HPDE6-E6E7 (cell line): ENCODE data around the gene IPO7.
"Not testable (repeated sequence)": the region's sequence is repeated elsewhere in the genome, so short reads cannot be mapped to it uniquely, and the experiment has no call there.

Experiments used
- DNase-seq: peaks from one replicate; pipeline ENCODE4 v3.0.0; 2011; ENCODE audit warnings: missing footprints; ENCODE audit errors: extremely low spot score

Gene IPO7

DNA sequence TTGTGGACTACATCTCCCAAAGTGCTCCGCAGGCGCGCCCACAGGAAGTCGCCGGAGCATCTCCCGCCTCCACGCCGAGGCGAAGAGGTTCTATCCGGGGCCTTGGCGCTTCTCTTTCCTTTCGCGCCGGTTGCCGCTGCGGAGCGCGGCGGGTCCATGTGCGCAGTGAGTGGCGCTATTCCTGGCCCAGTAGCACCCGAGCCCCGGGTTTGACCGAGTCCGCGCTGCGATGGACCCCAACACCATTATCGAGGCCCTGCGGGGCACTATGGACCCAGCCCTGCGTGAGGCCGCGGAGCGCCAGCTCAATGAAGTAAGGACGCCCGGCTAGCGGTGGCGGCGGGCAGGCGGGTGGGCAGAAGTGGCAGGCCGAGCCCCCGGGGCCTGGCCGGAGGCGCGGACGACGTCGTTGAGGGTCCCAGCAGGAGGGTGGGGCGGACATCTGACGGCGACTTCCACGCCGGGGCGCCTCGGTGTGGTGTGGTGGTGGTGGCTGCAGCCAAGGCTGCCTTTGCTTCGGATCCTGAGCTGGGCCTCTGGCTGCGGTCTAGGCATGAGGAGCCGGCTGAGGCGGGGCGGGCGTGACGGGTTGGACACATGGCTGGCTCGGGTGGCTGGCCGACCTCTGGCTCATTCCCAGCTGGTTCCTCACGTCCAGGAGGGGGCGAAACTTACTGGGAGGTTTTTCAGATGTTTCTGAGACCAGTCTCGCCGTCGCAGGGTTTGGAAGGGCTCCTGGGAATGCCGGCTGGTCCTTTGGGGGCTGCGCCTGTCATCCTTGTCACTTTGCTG is at the start of gene IPO7:
IPO7 (plus strand) TSS at position 118 of the 792 bp plus-strand sequence; CDS start at position 230, 112 bp downstream.
- DNase-seq = peak; percentile 79

GRCh38 chr11:9341638-9342178 is 42.7 kb upstream of the IPO7 start:
- DNase-seq = no peak

DNA sequence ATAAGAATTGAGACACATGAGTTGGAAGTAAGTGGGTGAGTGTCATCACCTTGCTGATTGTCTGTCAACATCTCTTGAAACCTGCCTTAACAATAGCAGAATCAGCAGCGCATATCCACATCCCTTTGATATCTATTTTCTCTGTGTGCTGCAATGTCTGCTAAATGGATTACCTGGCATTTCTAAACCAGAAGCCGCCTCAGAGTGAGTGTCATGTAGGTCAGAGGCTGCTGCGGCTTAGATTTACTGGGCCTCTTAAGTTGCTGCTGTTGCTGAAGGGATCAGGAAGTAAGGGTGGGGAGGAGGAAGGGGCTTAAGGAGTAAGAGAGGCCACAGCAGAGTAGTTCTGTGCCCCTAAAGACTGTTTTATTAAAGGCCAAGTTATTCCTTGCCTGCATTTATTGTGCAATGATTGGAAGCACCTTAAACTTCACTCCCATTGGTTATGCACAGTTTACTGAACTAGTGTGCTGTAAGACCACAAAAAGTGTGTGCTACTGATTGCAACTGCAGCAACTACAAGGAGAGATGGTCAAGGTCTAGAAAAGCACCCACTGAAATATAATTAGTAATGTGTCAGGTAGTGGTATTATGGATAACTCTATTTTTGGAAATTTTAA is 40.3 kb upstream of the IPO7 start:
- DNase-seq = no peak

GRCh38 chr11:9347100-9347499 is 37.4 kb upstream of the IPO7 start:
- DNase-seq = no peak

DNA sequence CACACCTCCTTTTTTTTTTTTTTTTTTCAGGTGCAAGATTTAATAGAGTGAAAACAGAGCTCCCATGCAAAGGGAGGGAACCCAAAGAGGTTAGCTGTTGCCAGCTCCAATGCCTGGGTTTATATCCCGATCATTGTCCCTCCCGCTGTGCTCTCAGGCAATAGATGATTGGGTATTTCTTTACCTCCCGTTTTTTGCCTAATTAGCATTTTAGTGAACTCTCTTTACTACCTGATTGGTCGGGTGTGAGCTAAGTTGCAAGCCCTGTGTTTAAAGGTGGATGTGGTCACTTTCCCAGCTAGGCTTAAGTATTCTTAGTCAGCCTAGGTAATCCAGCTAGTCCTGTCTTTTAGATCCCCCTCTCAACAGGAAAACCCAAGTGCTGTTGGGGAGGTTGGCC is 36.7 kb upstream of the IPO7 start:
- not testable (repeated sequence) for DNase-seq

DNA sequence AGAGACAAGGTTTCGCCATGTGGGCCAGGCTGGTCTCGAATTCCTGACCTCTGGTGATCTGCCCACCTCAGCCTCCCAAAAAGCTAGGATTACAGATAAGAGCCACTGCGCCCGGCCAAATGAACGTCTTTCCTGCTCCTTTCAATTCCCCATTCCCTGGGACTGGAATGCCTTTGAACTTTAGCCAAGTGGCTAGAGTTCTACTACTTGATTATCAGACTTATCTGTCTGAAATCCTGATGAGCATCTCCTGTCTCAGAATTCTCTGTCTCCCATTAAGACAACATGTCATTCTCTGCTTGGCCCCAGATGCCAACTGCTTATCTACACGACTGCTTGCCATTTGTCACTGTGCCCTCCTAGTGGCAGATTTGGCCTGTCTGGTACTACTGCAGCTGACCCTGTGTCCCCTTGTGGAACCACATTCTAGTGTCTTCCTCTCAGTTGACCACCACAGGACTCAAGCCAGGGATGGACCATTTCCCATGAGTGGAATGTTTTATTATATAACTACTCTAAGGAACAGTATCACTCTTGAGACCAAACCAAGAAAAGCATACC is 33.1 kb upstream of the IPO7 start:
- no peak for DNase-seq

DNA sequence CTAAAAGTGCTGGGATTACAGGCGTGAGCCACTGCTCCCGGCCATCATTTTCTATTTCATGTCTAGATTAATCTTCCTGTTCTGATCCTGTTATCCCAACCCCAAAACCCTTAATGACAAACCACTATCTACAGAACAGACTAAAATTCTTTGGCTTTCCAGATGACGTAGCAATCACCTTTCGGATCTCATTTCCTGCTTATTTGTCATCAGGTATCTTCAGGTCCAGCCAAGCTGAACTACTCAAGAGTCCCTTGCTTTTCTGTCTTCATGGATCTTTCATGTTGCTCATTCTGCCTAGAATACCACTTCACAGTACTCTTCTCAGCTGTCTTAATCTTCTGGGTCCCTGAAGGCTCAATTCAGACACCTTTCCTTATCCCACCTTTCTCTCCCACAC is 27.4 kb upstream of the IPO7 start:
- DNase-seq = no peak

GRCh38 chr11:9360862-9361622 is 23.4 kb upstream of the IPO7 start:
- not testable (repeated sequence) for DNase-seq

DNA sequence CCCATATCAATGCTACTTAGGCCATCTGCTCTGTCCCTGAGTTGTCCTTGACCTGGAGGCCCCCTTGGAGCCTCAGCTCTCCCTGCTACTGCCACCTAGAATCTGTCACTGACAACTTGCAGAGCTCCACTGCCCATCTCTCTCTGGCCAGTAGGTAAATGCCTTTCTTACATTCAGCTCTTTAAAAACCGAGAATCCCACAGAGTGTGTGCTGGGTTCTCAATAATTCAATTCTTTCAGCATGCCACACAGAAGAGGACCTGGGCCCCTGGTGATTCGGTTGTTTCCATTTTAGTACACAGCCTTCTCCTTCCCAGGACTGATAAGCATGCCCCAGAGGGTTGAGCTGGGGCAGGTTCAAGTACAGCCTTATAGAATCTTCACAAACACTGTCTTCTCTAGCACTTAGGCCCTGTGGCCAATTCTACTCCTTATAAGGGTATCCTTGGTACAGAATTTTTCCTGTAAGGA is 22.0 kb upstream of the IPO7 start:
- DNase-seq = no peak

DNA sequence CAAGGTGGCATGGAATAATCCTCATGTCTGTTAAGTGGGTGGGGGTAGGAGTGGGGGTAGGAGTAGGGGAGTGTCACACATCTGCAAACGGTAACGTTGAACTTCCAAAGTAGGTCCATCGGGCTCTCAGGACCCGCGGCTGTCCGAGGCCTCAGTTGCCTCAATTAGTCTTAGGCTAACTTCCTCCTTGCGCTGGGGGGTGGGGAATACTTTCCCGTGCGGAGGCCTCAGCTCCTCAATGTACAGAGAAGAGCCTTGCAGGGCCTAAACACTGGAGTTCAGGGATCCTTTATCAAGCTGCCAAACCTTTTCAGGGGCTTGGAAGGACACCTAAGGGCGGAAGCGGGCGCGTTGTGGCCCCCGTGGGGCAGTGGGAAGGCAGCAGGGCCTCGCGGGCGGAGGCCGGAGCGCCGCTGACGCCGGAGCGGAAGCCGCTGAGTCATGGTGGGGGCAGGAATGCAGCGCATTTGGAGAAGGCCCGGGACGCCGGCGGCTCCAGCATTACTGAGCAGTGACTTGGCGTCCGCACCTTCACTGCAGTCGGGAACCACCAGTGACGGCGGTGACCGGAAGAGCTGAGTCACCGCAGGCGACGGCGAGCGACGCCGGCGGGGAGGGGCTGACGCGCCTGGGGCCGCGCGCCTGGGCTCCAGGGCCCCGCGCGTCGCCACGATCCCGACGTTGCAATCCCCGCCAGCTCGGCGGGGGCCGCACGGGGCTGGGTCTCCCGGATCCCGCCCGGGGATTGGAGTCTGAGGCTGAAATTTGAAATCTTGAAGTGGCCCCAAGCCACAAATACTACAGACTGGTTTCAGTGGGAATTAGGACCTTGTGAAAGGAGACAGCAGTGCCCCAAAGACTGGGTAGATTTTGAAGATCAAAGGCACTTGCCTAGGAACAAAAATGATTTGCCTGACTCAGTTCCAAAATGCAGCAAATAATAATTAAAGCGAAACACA is 20.2 kb upstream of the IPO7 start:
- DNase-seq = peak; percentile 87

- DNase-seq = no peak
Measured at GRCh38 chr11:9367551-9367950, 16.9 kb upstream of the IPO7 start.

GRCh38 chr11:9377036-9377435 is 7.4 kb upstream of the IPO7 start:
- DNase-seq = no peak

GRCh38 chr11:9379041-9379440 is 5.4 kb upstream of the IPO7 start:
- DNase-seq = no peak

DNA sequence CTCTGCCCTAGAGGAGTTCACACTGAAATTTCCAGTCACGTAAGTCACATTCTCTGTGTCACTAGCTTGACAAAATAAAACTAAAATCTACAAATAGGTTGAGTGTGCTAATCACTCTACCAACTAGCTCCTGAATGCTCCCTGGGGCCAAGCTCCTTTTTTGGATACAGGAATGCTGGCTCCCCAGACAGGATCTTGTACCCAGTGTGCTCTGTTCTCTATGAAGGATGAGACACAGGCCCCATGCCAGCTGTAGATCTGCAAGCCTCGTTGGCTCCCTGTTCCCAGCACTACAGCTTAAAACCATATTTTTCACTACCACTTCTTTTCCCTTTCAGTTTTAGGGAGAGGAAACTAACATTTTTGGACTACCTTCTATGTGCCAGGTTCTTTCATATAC is 3.7 kb upstream of the IPO7 start:
- no peak for DNase-seq

- no peak for DNase-seq
Measured at GRCh38 chr11:9385327-9385899, 961 bp downstream of the IPO7 start.

DNA sequence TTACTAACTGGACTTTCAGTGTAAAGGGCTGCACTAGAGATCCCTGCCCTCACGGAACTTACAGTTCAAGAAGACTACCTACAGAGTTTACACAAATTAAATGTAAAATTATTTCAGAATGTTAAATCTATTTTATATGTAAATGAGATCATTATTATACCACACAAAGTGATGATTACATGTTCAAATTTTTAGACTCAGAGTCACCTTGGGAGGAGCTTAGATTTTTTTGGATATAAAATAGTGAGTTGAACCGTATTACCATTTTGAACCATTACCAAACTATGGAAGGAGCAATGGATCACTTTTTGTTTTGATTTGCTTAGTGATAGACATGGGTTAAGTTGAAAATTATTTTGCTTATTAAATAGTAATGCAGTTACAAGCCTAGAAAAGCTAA is 1.6 kb downstream of the IPO7 start:
- DNase-seq = no peak

DNA sequence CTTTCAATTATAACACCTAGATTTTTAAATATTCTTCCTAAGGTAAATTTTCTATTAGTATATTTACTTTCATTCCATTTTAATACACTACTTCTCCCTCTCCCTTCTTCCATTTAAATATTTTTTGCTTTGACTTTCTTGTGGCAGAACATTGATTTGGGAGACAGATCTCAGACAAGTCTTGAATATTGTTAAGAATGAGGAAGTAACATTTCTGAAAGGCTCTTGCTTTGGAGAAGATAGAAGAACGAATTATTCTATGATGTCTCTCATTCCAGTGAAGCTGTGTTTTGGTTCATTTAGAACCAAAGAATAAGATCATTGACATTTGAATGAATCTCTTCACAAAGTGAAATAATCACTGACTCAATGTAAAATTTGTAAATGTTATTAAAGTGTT is 2.4 kb downstream of the IPO7 start:
- DNase-seq = no peak

GRCh38 chr11:9396310-9396709 is 11.9 kb downstream of the IPO7 start:
- DNase-seq = no peak

- no peak for DNase-seq
Measured at GRCh38 chr11:9396752-9397151, 12.3 kb downstream of the IPO7 start.
